HG03045 (cell line): Measurements from ENCODE around the gene ACOXL.
"Not testable (repeated sequence)": the region's sequence is repeated elsewhere in the genome, so short reads cannot be mapped to it uniquely, and the experiment has no call there.

Experiments
- ATAC-seq: cut with Tn5 transposase; IDR thresholded peaks from one replicate; pipeline ENCODE4 v1.9.1; 2021; ENCODE audit warnings: mild to moderate bottlenecking, moderate library complexity; ENCODE audit not compliant: unreplicated experiment

The ACOXL gene

DNA sequence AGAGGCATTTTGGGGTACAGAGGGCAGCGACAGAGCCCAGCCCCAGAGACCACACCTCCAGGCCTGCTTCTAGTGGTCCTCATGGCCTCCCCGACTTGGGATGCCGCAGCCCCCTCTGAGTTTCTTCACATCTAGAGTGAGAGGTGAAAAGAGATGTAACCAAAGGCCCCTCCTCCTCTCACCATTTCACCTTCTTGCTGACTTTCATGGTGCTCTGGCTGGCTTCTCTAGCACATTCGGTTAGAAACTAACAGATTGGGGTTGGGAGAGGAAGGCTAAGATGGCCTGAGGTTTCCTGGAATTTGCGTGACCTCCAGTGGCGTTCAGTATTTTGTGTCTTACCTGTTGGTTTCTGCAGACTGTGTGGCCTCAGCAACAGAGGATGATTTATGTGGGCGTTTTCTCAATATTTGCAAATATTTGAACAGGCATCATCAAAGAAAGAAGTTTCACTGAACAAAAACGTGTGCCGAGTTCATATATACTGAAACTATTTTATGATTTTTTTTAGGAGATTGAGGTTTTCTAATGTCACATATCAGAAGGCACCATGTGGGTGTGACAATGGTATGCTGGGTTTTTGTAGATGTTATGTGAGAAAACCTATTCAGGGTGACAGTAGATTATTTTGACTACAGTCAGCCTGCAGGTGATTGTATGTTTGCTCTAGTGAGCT, 318.5 kb downstream of the ACOXL start:
- no peak for ATAC-seq

DNA sequence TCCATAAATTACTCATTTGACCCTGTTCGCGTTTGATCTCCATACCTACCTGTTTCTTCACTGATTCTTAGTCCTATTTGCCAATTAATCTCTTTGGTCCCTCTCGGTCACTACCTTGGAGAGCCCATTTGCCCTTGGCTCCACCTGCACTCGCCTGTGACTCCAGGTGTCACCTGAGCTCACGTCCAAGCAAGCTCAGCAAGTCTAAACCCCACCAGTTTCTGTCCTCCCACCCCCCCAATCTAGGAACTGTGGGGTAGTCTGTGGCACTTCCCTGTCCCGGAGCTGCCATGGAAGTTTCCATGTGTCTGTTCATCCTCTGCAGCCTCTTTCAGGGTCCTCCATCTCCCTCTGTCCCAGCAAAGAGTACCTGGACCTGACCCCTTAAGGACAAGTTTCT, 320.2 kb downstream of the ACOXL start:
- no peak for ATAC-seq

DNA sequence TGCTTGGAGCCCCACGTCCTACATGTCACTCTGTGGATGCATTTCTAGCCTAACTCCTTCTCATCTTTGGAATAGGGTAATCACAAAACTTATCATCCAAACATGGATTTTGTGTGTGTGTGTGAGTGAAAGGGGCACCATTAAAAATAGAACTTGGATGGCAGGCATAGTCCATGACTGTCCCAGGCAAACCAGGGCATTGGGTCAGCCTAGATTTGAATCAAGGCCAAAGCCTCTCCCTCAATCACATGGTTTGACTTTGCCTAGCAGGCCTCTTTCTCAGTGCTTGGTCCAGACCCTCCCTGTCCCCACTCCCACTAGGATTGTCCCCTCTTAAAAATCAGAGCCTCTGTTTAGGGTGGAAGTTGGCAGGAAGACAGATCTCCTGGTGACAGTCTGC, 320.9 kb downstream of the ACOXL start:
- ATAC-seq: no peak

DNA sequence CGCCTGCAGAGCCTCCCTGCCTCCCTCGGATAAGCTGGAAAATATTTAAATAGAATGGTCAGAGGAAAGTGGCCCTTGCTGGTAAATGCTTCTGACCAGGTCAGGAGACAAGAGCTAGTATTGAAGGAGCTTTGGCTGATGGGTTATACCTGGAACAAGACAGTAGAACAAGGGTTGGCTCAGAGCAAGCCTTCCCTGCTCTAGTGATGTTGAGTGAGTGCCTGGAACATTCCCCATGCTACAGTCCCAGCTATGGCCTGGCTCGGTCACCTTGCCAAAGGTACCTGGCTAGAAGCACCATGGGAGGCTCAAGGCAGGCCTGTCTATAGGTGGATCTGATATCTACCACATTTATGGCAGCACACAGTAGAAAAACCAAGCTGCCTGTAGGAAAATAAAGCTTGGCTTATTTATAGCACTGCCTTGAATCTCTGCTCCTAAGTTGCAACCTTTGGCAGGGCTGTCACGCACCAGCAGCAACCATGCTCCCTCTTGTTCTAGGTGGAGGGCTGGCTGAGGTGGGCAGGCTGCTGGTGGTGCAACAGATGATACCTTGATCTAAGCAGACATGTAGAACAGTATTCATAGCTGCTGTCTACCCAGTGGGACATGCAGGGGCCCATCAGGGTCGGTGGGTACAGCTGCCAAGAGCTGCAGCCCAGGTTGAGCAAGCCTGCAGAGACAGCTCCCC, 321.6 kb downstream of the ACOXL start:
- ATAC-seq: no peak

DNA sequence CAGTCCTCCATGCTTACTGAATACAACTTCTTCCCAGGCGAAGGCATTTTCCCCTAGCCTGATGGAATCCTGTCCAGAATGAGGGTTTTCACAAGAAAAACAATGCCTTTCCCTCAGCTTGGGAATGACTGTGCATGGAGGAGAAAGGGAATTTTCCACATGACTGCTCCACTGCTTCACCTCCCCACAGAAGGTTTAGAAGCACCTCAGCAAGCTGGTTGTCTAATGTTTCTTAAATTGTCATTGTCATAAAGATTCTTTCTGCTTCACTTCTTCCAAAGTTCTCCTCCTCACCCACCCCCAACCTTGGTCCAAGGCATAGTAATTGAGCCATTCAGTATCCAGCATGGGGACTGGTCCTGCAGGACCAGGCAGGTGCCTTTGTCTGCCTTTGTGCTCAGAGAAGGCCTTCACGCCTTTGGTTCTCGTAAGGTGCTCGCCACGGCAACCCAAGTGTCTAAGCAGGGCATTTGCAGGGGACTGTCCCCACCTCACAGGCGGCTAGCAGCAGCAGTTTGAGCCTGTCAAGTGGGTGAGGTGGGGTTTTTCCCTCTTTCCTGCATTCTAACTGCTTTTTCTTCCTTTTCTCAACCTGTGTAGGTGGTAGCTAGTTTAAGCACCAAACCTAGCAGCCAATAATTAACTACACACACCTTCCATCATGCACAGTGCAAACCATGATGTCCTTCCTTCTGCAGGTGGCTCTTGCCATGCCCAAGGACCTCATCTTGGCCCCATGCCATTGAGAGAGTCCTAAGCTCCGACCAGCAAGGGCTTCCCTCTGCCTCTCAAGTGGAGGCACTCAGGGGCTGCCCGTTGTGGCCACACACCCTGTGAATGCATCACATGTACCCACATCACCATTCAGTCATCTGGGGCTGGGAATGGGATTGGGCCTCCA, 322.7 kb downstream of the ACOXL start:
- peak; percentile 60 for ATAC-seq

DNA sequence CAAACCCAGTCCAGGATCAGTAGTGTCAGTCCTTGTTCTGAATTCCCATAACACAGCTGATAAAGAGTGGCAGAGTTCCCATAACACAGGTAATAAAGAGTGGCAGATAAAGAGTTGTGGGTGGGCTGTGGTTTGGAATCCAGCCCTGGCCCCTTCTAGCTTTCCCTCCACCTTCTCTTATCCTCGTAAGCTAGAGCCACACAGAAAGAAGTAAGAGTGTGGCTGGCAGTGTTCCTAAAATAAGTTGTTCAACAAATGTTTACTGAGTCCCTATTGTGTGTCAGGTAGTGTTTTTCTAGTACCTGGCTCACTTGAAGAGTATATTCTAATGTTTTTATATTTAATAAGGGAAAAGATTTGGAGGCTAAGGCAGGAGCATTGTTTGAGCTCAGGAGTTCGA, 323.4 kb downstream of the ACOXL start:
- no peak for ATAC-seq

DNA sequence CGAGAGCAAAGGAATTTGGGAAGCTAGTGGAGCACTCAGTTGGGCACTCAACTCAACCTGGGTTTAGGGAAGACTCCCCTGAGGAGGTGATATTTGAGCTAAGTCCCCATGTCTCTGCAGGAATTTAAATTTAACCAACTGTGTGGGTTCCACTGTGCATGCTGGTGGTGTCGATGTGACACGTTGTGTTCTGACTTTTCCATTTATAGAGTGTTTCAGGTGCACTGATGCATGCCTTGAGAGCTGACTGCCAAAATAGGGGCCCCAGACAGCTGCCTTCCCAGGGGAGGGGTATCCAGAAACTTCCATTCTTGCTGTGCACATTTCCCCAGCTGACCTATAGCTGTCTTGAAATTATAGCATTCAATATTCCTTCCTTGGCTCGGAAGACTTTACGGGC, 324.7 kb downstream of the ACOXL start:
- ATAC-seq: no peak

DNA sequence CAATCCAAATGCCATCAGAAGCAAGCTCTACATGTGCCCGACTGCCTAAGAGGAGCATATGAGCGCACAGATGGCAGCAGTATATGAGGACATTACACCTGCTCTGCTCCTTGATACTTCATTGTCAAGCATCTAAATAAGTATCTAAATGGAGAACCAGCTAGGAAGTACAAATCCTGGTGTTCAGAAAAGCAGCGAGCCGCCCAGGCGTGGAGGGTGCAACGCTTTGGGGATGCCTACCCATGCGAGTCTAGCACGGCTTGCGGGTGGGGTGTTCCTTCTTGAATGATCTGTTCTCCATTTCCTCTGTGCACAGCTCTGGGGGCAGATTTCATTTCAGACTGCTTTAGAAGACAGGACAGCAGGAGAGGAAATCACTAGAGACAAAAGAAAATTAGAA, 325.3 kb downstream of the ACOXL start:
- ATAC-seq: no peak

DNA sequence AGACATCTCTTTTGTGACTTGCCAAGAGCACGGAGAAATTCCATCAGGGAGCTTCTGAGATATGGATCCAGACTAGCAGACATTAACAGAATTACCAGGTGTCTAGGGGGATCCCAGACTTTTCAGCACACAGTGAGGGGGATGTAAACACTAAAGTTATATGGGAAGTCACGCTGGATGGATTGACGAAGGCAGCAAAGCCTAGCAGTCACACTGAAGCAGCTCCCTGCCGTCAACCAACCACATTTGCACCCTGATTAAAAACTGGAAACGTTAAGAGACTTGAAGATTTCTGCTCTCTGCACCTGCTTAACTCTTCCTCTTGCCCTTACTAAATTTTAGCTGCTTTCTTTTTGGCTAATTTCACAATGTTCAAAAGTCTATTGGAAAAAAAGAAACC, 325.9 kb downstream of the ACOXL start:
- ATAC-seq: no peak

DNA sequence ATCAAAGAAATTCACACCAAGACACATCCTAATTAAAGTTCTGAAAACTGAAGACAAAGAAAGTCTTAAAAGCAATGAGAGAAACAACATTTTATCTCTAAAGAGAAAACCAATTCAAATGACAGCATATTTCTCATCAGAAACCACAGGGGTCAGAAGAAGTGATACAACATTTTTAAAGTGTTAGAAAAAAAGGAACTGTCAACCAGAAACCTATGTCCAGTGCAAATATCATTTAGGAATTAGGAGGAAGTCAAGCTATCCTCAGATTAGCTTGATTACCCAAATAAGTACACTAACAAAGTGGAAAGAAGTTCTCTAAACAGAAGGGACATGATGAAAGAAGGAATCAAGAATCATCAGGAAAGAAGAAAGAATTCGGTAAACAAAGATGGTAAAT, 328.8 kb downstream of the ACOXL start:
- no peak for ATAC-seq

DNA sequence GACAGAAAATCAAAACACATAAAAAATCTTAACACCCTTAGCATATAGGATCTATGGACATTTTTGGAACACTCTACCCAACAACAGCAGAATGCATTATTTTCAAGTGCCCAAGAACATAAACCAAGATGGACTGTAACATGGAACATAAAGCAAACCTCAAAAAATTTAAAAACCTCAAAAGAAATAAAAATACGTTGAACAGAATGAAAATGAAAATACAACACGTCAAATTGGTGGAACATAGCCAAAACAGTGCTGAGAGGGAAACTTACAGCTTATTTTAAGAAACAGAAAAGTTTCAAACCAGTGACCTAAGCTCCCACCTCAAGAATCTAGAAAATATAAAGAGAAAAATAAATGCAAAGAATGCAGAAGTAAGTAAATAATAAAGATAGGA, 330.0 kb downstream of the ACOXL start:
- ATAC-seq: no peak

DNA sequence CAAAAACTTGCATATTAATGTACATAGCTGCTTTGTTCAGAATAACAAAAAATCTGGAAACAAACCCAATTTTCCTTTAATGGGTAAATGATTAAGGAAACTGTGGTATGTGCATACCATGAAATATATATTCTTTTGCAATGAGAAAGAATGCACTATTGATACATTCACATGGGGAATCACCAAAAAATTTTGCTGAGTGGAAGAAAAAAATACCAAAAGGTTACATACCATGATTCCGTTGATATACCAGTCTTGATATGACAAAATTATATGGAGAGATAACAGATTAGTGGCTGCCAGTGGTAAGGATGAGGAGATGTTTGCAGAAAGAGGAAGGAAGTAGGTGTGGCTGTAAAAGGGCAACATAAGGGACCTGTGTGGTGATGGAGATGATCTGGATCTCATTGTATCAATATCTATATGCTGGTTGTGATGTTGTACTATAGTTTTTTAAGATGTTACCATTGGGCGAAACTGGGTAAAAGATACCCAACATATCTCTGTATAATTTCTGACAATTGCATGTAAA, 333.8 kb downstream of the ACOXL start:
- no peak for ATAC-seq

DNA sequence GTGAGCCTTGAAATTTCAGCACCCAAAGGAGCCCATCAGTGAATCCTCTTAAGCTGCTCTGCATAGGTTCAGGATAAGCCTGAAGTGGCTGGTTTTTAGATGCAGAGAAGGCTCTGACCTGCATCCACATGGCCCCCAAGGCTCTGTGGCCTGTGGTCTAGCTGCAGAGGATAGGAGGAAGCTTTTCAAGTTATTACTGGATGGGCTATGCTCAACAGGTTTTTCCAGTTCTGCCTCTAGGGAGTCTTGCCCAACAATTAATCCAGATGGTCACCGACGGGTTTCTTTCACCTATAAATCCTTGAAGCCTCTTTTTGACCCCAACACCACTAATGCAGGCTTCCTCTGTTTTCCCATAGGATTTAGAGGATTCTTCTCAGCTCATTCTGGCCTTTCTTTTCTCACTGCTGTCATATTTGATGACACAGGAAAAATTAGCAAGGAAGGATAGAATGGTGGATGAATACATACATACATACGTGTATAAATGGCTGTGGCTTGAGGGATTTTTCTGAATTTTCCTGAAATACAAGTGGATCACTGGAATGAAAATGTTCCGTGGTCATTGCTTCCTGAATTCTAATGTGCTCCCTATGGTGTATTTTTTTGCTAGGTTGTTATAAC, 336.2 kb downstream of the ACOXL start:
- no peak for ATAC-seq

DNA sequence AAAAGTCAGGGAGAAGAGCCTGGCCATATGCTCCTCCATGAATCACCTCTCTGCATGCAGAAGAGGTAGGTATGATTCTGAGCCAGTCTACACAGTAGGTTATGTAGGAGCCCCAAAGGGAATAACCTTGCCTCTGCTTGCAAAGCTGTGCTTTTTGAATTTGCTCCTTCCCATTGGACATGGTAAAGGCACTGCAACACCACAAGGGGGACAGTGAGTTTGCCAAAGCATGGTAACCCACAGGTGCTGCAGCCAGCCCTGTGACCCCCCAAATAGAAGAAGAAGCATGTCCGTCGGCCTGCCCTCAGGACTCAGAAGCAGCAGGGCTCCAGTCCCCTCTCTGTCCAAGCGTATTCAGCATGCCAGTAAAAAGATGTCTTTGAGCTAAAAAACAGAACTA, 337.3 kb downstream of the ACOXL start:
- ATAC-seq: no peak

DNA sequence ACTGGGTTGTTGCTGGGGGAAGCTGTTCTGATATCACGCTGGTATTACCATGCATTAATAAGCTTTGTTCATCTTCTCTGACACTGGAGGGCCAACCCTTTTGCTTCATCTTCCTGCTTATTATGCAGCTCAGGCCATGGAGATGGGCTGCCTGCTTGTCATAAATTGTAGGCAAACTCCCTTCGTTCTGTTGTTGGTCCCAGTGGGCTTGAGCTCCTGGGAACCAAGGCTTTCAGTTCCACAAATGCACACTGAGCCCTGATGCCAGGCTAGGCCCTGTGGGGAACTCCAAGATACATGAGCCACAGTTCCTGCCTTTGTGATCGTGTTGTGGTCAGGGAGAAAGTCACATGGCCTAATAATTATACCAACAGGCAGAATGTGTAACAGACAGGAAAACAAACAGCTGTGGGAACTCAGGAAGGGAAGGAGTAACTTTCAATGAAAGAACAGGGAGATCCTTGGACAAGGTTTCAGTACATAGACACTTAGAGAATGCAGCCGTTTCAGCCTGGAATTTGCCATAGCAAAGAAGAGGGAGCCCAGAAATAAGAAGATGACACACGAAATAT, 339.3 kb downstream of the ACOXL start:
- ATAC-seq: no peak

DNA sequence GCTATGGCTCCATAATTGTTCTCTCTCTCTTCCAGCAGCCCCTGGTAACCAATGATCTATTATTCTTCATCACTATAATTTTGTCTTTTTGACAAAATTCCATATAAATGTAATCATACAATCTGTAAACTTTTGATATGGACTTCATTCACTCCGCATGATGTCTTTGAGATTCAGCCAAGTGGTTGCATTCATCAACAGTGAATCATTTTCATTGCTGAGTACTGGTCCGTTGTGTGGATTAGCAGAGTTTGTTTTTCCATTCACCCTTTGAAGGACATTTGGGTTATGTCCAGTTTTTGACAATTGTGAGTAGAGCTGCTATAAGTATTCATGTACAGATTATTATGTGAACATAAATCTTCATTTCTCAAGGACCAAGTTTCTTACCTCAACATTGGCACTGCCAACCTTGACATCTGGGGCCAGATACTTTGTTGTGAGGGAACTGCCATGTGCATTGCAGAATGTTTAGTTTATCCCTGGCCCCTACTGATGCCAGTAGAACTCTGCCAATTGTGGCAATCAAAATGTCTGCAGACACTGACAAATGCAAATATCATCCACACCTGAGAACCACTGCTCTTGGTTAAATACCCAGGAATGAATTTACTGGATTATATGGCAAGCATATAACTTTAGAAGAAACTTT, 340.0 kb downstream of the ACOXL start:
- no peak for ATAC-seq

DNA sequence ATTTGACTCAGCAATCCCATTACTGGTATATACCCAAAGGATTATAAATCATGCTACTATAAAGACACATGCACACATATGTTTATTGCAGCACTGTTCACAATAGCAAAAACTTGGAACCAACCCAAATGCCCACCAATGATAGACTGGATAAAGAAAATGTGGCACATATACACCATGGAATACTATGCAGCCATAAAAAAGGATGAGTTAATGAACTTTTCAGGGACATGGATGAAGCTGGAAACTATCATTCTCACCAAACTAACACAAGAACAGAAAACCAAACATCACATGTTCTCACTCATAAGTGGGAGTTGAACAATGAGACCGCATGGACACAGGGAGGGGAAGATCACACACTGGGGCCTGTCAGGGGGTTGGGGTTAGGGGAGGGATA, 350.3 kb downstream of the ACOXL start:
- not testable (repeated sequence) for ATAC-seq

DNA sequence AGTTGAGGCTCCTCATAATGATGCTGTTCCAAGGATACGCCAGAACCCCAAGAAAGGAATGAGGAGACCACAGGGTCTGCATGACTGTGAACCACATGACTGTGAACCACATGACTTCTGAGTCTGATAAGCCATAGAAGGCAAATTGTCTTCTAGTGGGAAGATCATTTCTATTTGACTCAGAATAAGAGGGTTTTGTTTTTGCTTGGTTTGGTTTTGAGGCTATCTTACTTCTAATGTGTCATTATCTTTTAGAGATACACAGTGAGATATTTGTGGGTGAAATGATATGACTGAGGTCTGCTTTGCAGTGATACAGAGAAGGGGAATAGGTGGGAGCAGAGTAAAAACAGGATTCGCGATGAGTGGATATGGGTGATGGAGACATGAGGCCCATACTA, 359.4 kb downstream of the ACOXL start:
- no peak for ATAC-seq

DNA sequence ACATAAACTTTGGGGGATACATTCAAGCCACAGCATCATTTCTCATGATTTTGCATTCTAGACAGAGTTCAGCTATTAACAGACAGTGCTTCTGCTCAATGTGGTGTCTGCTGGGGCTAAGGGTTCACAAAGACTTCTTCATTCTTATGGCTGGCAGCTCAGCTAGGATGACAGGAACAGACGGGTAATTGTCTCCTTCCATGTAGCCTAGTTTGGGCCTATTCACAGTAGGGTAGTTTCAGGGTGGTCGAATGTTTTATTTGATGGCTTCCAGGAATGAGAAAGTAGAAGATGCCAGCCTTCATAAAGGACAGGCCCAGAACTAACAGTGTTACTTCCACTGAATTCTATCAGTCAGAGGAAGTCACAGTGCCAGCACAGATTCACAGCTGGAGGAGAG, 362.3 kb downstream of the ACOXL start:
- ATAC-seq: no peak

DNA sequence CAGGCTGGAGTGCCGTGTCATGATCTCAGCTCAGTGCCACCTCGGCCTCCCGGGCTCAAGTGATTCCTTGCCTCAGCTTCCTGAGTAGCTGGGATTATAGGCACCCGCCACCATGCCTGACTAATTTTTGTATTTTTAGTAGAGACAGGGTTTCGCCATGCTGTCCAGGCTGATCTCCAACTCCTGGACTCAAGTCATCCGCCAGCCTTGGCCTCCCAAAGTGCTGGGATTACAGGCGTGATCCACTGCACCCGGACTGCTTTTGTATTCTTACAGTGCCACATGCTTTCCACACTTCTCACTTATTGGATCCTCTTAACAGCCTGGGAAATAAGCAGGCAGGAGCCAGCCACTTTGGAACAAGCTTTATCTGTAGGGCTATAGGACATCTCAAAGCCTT, 363.1 kb downstream of the ACOXL start:
- ATAC-seq: no peak
